Measurements from ENCODE around the gene HECTD1.
"Not testable (repeated sequence)": the region's sequence is repeated elsewhere in the genome, so short reads cannot be mapped to it uniquely, and the experiment has no call there.

The HECTD1 gene

GRCh38 chr14:31090883-31091764 lies 116.5 kb downstream of the HECTD1 start:
- no peak for DNase-seq

GRCh38 chr14:31086466-31086865 lies 121.1 kb downstream of the HECTD1 start:
- not testable (repeated sequence) for DNase-seq

GRCh38 chr14:31085027-31085426 lies 122.6 kb downstream of the HECTD1 start:
- no peak for DNase-seq

- DNase-seq, result no peak
Observed at GRCh38 chr14:31084385-31084784, 123.2 kb downstream of the HECTD1 start.

GRCh38 chr14:31083781-31084180 lies 123.8 kb downstream of the HECTD1 start:
- no peak for DNase-seq

- DNase-seq, result no peak
Observed at GRCh38 chr14:31080484-31080883, 127.1 kb downstream of the HECTD1 start.

GRCh38 chr14:31080056-31080455 lies 127.5 kb downstream of the HECTD1 start:
- DNase-seq, result no peak

- DNase-seq, result no peak
Observed at GRCh38 chr14:31078766-31079165, 128.8 kb downstream of the HECTD1 start.

- DNase-seq, result no peak
Observed at GRCh38 chr14:31075144-31075543, 132.4 kb downstream of the HECTD1 start.

GRCh38 chr14:31071151-31071550 lies 136.4 kb downstream of the HECTD1 start:
- no peak for DNase-seq

- no peak for DNase-seq
Observed at GRCh38 chr14:31070431-31070830, 137.2 kb downstream of the HECTD1 start.

GRCh38 chr14:31069343-31069742 lies 138.2 kb downstream of the HECTD1 start:
- DNase-seq, result no peak

GRCh38 chr14:31068235-31068634 lies 139.4 kb downstream of the HECTD1 start:
- no peak for DNase-seq

- DNase-seq, result not testable (repeated sequence)
Observed at GRCh38 chr14:31062908-31063307, 144.7 kb downstream of the HECTD1 start.

GRCh38 chr14:31060253-31060875 lies 147.2 kb downstream of the HECTD1 start:
- no peak for DNase-seq

- DNase-seq, result no peak
Observed at GRCh38 chr14:31059152-31059924, 148.3 kb downstream of the HECTD1 start.

GRCh38 chr14:31057701-31058364 lies 149.8 kb downstream of the HECTD1 start:
- DNase-seq, result no peak

GRCh38 chr14:31057035-31057434 lies 150.6 kb downstream of the HECTD1 start:
- DNase-seq, result no peak

GRCh38 chr14:31052905-31053586 lies 154.5 kb downstream of the HECTD1 start:
- DNase-seq, result not testable (repeated sequence)

- no peak for DNase-seq
Observed at GRCh38 chr14:31051511-31051910, 156.1 kb downstream of the HECTD1 start.

GRCh38 chr14:31051023-31051422 lies 156.6 kb downstream of the HECTD1 start:
- DNase-seq, result no peak
